GM21515 (cell line): ENCODE data around the gene LIF.

Experiments used
- ATAC-seq: cut with Tn5 transposase; IDR thresholded peaks from one replicate; pipeline ENCODE4 v1.9.1; 2021; ENCODE audit not compliant: unreplicated experiment

Gene LIF

GRCh38 chr22:30193031-30193775 is 53.4 kb downstream of the LIF start:
- ATAC-seq: no peak

DNA sequence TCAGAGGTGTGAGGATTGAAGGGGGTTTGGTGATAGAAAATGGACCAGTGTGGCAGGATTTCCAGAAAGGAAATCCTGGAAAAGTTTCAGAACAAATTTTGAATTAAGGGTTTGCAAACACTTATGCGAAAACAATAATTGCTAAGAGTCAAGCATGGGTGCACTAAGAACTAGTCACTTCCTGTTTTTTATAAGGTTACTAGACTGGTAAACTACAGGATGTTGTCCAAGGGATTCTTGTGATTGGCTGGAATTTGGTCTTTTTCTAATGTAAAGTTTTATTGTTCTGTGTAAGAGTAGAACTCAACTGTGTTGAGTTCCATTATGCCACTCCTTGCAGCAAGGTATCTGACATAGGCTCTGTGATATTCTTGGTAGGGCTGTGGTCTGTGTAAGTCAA is 54.1 kb downstream of the LIF start:
- ATAC-seq: no peak

- ATAC-seq: no peak
Observed at GRCh38 chr22:30191040-30191701, 55.4 kb downstream of the LIF start.

DNA sequence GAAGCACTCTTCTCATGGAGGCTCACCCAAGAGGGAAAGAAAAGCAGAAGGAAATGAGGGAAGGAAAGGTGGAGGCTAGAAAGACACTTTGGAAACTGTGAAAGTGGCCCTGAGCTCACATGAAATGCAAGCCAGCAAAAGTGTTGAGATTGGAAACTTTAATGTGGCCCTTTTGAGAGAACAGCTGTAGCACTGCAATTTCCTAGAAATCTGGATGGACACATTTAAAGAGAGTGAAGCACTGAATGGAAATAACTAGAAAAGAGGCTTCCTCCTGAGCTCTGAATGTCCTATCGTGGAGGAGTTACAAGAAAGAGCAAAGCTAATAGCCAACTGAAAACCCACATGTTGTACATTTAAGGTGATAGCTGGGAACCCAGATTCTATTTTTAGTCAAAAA is 56.0 kb downstream of the LIF start:
- no peak for ATAC-seq
